A673 (cell line): ENCODE data around the gene UBA7. TPM values are rescaled to one million over a fixed set of nuclear protein-coding genes. Genes with fewer than 3 reads are reported as not detected.

Source experiments
- BruUV-seq: library from RNA; stranded (reverse); fragments of 400-500 nt; replicated peaks from 2 replicates; lab custom pipeline; 2021; lab: Mats Ljungman, UMichigan
- CTCF ChIA-PET: fragments of 300-600 bp; sonication (Branson Sonifier 250); formaldehyde crosslinking; loops from one replicate; lab custom pipeline; 2022; ENCODE audit warnings: antibody characterized with exemption; lab: Charles Lee
- POLR2A ChIA-PET: fragments of 300-600 bp; sonication (Branson Sonifier 250); formaldehyde crosslinking; loops from one replicate; lab custom pipeline; 2022; ENCODE audit warnings: antibody characterized with exemption; ENCODE audit not compliant: low non-redundant PET; lab: Charles Lee
- DNase-seq: peaks from one replicate; pipeline ENCODE4 v3.0.0-alpha.2; 2015; ENCODE audit warnings: low spot score
- H3K27ac ChIP-seq: fragments of 200-600 bp; sonication (generic); 2 replicates; pipeline ENCODE4 v1.5.1; 2016; ENCODE audit warnings: mixed run types, low read depth, mild to moderate bottlenecking, mixed read lengths, antibody characterized with exemption, low read length; ENCODE audit not compliant: poor library complexity, severe bottlenecking
- H3K27me3 ChIP-seq: fragments of 200-600 bp; sonication (generic); replicated peaks from 2 replicates; pipeline ENCODE4 v1.6.1; 2017; ENCODE audit warnings: mixed run types, low read depth, mild to moderate bottlenecking, mixed read lengths, antibody characterized with exemption, low read length; ENCODE audit not compliant: insufficient read depth, poor library complexity
- H3K36me3 ChIP-seq: fragments of 200-600 bp; sonication (generic); 2 replicates; pipeline ENCODE4 v1.6.1; 2016; ENCODE audit warnings: mixed run types, mild to moderate bottlenecking, mixed read lengths, antibody characterized with exemption, low read length; ENCODE audit not compliant: insufficient read depth, poor library complexity, severe bottlenecking
- H3K4me1 ChIP-seq: fragments of 200-600 bp; sonication (generic); 2 replicates; pipeline ENCODE4 v1.6.1; 2017; ENCODE audit warnings: mixed run types, mild to moderate bottlenecking, mixed read lengths, antibody characterized with exemption, low read length; ENCODE audit not compliant: insufficient read depth, poor library complexity, severe bottlenecking
- H3K4me3 ChIP-seq: fragments of 200-600 bp; sonication (generic); 2 replicates; pipeline ENCODE4 v1.5.1; 2016; ENCODE audit warnings: low read depth, mixed run types, mild to moderate bottlenecking, mixed read lengths, low read length; ENCODE audit not compliant: poor library complexity, severe bottlenecking
- H3K9me3 ChIP-seq: fragments of 200-600 bp; sonication (generic); 2 replicates; pipeline ENCODE4 v1.6.1; 2016; ENCODE audit warnings: mixed run types, low read depth, mild to moderate bottlenecking, mixed read lengths, antibody characterized with exemption, low read length; ENCODE audit not compliant: poor library complexity, severe bottlenecking
- CTCF ChIP-seq: fragments of 300-800, 200-600 bp; sonication (generic); conservative IDR thresholded peaks from 2 replicates; pipeline ENCODE4 v1.5.1; 2017; ENCODE audit warnings: low read depth, mild to moderate bottlenecking, antibody characterized with exemption, low read length, moderate library complexity, mixed read lengths
- EZH2 ChIP-seq: fragments of 200-600 bp; sonication (generic); IDR thresholded peaks from 2 replicates; pipeline ENCODE4 v1.6.1; 2017; ENCODE audit warnings: borderline replicate concordance, low read depth, mild to moderate bottlenecking, mixed read lengths, antibody characterized with exemption, low read length; ENCODE audit not compliant: poor library complexity, severe bottlenecking
- intact Hi-C: fragments of 100-400 bp; cut with micrococcal nuclease; formaldehyde crosslinking; loops from one replicate; pipeline ENCODE4 v1.10.0; 2022; ENCODE audit not compliant: unreplicated experiment
- total RNA-seq: library from RNA; stranded (reverse); gene quantifications from 2 replicates; pipeline ENCODE4 v1.2.3, GENCODE V29; 2021

Gene UBA7
- total RNA-seq, 1 experiment from 2014 or later: 2.2 TPM

GRCh38 chr3:49794431-49794830, 19.3 kb downstream of the UBA7 start:
- no peak for DNase-seq
- intact Hi-C loops: no loop called here
- ChIA-PET POLR2A (no interaction called here), CTCF (no interaction called here)
- H3K27me3 ChIP-seq: no peaks in the 10 kb centered on the region
- H3K4me1 ChIP-seq: no peaks in the 10 kb centered on the region
- no TSS peak for BruUV-seq
- no peak for TF ChIP-seq EZH2
- H3K9me3 ChIP-seq: no peaks in the 10 kb centered on the region
- H3K4me3 ChIP-seq: no peak overlapping the region
- H3K36me3 ChIP-seq: no peaks in the 10 kb centered on the region
- H3K27ac ChIP-seq: no peak overlapping the region

GRCh38 chr3:49793486-49794085, 20.2 kb downstream of the UBA7 start:
- POLR2A ChIA-PET: no interaction called here
- CTCF ChIA-PET: no interaction called here
- intact Hi-C loops: no loop called here

GRCh38 chr3:49792371-49793150, 21.2 kb downstream of the UBA7 start:
- BruUV-seq: no TSS peak
- no peak overlapping the region for H3K4me3 ChIP-seq
- POLR2A ChIA-PET: interaction anchor here (0.6 kb wide), 1 partner anchor 192 kb away, joined by 3 read pairs; no protein-coding TSS in a partner anchor
- H3K9me3 ChIP-seq: no peaks in the 10 kb centered on the region
- H3K27me3 ChIP-seq: no peaks in the 10 kb centered on the region
- intact Hi-C loops: no loop called here
- CTCF ChIA-PET: no interaction called here
- no peak overlapping the region for H3K27ac ChIP-seq
- no peaks in the 10 kb centered on the region for H3K36me3 ChIP-seq
- H3K4me1 ChIP-seq: no peaks in the 10 kb centered on the region
- TF ChIP-seq CTCF: no peak
- no peak for TF ChIP-seq EZH2
- no peak for DNase-seq

More at GRCh38 chr3:49793486-49794085, 20.2 kb downstream of the UBA7 start:
- no peaks in the 10 kb centered on the region for H3K36me3 ChIP-seq
- no TSS peak for BruUV-seq
- no peak overlapping the region for H3K27ac ChIP-seq
- H3K4me1 ChIP-seq: no peaks in the 10 kb centered on the region
- H3K9me3 ChIP-seq: no peaks in the 10 kb centered on the region
- no peak overlapping the region for H3K4me3 ChIP-seq
- DNase-seq: no peak
- H3K27me3 ChIP-seq: no peaks in the 10 kb centered on the region
- TF ChIP-seq CTCF (no peak), EZH2 (no peak)
